Ovary (tissue), 3 donors: ENCODE measurements around the gene CDH11.

ENCODE experiments used
- EP300 ChIP-seq: sonication (generic); formaldehyde crosslinking; IDR thresholded peaks from one replicate; pipeline ENCODE4 v1.6.1; 2017; ENCODE audit warnings: antibody characterized with exemption
- POLR2A ChIP-seq: fragments of 450-650 bp; IDR thresholded peaks from one replicate; pipeline ENCODE4 v1.6.1; 2017; ENCODE audit warnings: antibody characterized with exemption, mild to moderate bottlenecking, moderate library complexity
- TF ChIP-seq, protein P1 (sequence below), 3 donors: fragments of 450-650 bp in 2 of 3; fragments of 200-600 bp in 1 of 3; IDR thresholded peaks; one replicate each; pipeline versions ENCODE4 v1.5.1 to v1.8.0; 2016 to 2022; ENCODE audit warnings: antibody characterized with exemption in 3 of 3, mild to moderate bottlenecking in 1 of 3
- donor health status: DM: no; HTN: no; CAD: no.

DNA sequence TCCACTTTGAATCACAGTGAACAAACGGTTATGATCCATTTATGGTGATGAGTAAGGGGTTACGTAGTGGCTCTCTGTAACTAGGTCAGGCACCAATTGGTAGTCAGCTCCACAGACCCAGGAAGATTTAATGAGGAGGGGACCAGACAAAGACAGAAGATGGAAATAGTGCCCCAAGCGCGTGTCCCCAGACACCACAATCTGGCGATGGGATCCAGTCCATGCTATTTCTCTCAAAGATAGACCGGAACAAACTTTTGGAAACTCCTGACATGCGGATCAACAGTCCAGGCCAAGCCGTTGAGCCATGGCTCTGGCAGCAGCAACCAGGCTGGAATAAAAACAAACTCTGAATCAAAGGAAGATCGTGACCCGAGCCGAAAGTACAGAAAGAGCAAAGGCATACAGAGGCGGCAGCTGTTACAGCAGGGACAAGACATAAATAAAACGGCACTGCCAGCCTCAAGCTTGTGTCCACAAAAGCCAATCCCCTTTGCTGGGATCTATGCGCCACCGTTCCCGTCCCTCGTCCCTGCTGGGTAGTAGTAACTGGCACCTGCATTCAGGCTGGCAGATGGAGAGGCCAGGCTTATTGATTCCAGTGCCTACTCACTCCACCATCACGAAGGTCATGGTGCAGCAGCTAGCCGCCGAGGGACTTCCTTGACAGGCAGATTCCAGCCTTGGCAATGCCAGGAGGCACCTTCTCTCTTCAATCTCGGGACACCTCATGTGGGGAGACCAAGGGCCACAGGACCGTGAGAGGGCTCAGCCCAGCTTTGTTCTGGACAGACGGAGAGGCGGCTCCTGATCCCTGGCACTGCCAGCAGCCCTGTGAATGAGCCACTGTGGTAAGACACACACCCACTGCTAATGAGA, 50.2 kb downstream of the CDH11 start:
- TF ChIP-seq, protein P1, sequence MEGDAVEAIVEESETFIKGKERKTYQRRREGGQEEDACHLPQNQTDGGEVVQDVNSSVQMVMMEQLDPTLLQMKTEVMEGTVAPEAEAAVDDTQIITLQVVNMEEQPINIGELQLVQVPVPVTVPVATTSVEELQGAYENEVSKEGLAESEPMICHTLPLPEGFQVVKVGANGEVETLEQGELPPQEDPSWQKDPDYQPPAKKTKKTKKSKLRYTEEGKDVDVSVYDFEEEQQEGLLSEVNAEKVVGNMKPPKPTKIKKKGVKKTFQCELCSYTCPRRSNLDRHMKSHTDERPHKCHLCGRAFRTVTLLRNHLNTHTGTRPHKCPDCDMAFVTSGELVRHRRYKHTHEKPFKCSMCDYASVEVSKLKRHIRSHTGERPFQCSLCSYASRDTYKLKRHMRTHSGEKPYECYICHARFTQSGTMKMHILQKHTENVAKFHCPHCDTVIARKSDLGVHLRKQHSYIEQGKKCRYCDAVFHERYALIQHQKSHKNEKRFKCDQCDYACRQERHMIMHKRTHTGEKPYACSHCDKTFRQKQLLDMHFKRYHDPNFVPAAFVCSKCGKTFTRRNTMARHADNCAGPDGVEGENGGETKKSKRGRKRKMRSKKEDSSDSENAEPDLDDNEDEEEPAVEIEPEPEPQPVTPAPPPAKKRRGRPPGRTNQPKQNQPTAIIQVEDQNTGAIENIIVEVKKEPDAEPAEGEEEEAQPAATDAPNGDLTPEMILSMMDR (IDR thresholded peaks at IDR 0.05), result no peak
- TF ChIP-seq POLR2A (no peak), EP300 (no peak)
